ENCODE results near the gene AGPAT3. TPM values are rescaled to one million over a fixed set of nuclear protein-coding genes. Genes with fewer than 3 reads are reported as not detected.

Gene AGPAT3
- total RNA-seq, 6 experiments from 2014 or later = 56.9 to 111 (median 95.3) TPM

GRCh38 chr21:43970551-43970950 is 105.5 kb downstream of the AGPAT3 start:
- WGBS (ENCODE audit: insufficient coverage, low coverage, low lambda C conversion rate, missing lambda C conversion rate) = 88% methylated on average over 7 of the region's 18 CpGs
- Histone ChIP-seq H3K27me3 (no peaks in the 10 kb centered on the region), H3K9me3 (no peaks in the 10 kb centered on the region), H3K27ac (peak overlapping the region in 1 of 3 donors; percentile 13), H3K4me3 (no peak overlapping the region), H3K36me3 (peaks cover 0 to 40% (median 8%) of the 10 kb centered on the region in 4 donors), H3K4me1 (peaks cover 0 to 11% (median 0%) of the 10 kb centered on the region in 4 donors)
- TF ChIP-seq POLR2A (IDR thresholded peaks at IDR 0.05) (no peak), CTCF (IDR thresholded peaks at IDR 0.05) (no peak)
- ATAC-seq = no peak
- intact Hi-C loops (cut with DNase I) = no loop called here
- no peak for DNase-seq

GRCh38 chr21:43971201-43971991 is 106.4 kb downstream of the AGPAT3 start:
- intact Hi-C loops (cut with DNase I) = no loop called here
- Histone ChIP-seq H3K9me3 (no peaks in the 10 kb centered on the region), H3K27ac (peak overlapping the region in 1 of 3 donors; percentile 13), H3K4me1 (peaks cover 0 to 11% (median 0%) of the 10 kb centered on the region in 4 donors), H3K36me3 (peaks cover 0 to 40% (median 8%) of the 10 kb centered on the region in 4 donors), H3K27me3 (no peaks in the 10 kb centered on the region), H3K4me3 (no peak overlapping the region)
- ATAC-seq = peak; percentile 63 to 85 (median 76)
- 56% methylated on average over 4 of the region's 29 CpGs for whole genome bisulfite sequencing (ENCODE audit: insufficient coverage, low coverage, low lambda C conversion rate, missing lambda C conversion rate)
- TF ChIP-seq POLR2A (IDR thresholded peaks at IDR 0.05) (no peak), CTCF (IDR thresholded peaks at IDR 0.05) (no peak)
- DNase-seq = peak in 2 of 3 donors; percentile 65 to 67

GRCh38 chr21:43971992-43972255 is 106.9 kb downstream of the AGPAT3 start:
- peaks cover 0 to 39% (median 8%) of the 10 kb centered on the region in 4 donors for H3K36me3 ChIP-seq
- no CpG with 5 or more reads among the region's 11 CpGs for WGBS (ENCODE audit: insufficient coverage, low coverage, low lambda C conversion rate, missing lambda C conversion rate)
- DNase-seq (no peak), ATAC-seq (no peak)
- TF ChIP-seq POLR2A (IDR thresholded peaks at IDR 0.05) (no peak), CTCF (IDR thresholded peaks at IDR 0.05) (no peak)
- no peaks in the 10 kb centered on the region for H3K9me3 ChIP-seq
- H3K4me1 ChIP-seq = peaks cover 0 to 11% (median 0%) of the 10 kb centered on the region in 4 donors
- intact Hi-C loops (cut with DNase I) = no loop called here
- H3K4me3 ChIP-seq = no peak overlapping the region
- no peaks in the 10 kb centered on the region for H3K27me3 ChIP-seq
- H3K27ac ChIP-seq = no peak overlapping the region

GRCh38 chr21:43972850-43973633 is 108.0 kb downstream of the AGPAT3 start:
- Histone ChIP-seq H3K36me3 (peaks cover 0 to 40% (median 8%) of the 10 kb centered on the region in 4 donors), H3K27ac (no peak overlapping the region), H3K4me3 (no peak overlapping the region), H3K27me3 (no peaks in the 10 kb centered on the region), H3K9me3 (no peaks in the 10 kb centered on the region), H3K4me1 (peaks cover 0 to 11% (median 0%) of the 10 kb centered on the region in 4 donors)
- WGBS (ENCODE audit: insufficient coverage, low coverage, low lambda C conversion rate, missing lambda C conversion rate) = 80% methylated on average over 10 of the region's 29 CpGs
- ATAC-seq (no peak), DNase-seq (no peak)
- intact Hi-C loops (cut with DNase I) = no loop called here
- TF ChIP-seq CTCF (IDR thresholded peaks at IDR 0.05) = no peak
- TF ChIP-seq POLR2A (IDR thresholded peaks at IDR 0.05) = no peak

Measured in right lobe of liver (tissue), 6 donors.